GM19455 (cell line): Measurements from ENCODE around the gene OGDH.

Experiments used
- ATAC-seq: cut with Tn5 transposase; IDR thresholded peaks from one replicate; pipeline ENCODE4 v1.9.1; 2021; ENCODE audit not compliant: unreplicated experiment

Gene OGDH

GRCh38 chr7:44756904-44757303 is 150.5 kb downstream of the OGDH start:
- no peak for ATAC-seq

DNA sequence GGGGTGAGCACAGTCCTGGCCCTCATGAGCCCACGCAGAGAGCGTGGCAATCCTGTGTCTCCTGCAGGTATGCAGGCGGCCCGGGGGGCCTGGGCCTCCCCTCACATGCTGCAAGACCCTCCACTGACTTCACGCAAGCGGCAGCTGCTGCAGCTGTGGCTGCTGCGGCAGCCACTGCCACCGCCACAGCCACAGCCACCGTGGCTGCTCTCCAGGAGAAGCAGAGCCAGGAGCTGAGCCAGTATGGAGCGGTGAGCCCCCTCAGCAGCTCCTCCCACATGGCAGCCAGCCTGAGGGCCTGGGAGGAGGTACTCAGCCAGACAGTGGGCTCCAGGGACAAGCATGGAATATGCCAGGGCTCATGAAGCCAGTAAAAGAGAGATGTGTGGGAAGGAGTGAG is 150.9 kb downstream of the OGDH start:
- no peak for ATAC-seq

- ATAC-seq, result no peak
Observed at GRCh38 chr7:44757739-44758138, 151.3 kb downstream of the OGDH start.
